ENCODE results near the gene YBX2.

DNA sequence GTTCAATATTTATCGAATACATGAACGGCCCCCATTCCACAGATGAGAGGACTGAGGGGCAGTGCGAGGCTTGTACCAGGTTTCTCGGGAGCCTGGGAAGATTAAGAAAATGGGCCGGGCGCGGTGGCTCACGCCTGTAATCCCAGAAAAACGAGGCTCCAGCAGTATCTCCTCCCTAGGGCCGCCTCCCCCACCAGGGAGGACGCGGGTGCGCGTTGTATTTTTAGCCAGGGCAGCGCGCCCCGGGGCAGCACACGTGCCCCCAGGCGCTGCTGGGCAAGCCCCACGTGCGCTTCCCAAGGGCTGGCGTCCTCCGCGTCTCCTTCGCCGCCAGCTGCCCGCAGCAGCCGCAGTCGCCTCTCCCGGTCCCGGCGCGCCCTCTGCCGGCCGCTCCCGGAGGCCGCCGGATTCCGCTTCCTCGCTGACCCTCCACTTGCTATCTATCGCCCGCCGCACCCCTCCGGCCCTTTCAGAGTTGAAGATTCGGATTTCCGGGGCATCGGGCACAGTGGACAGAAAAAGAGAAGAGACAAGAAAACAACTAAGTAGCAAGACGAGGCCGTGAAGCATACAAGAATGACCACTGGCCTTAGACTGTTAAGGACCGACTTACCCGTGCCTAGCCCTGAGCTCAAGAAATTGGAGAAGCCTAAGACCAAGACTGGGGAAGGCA is 1.9 kb upstream of the YBX2 start:
- peak; percentile 93 to 96 (median 94) for TF ChIP-seq CTCF (IDR thresholded peaks at IDR 0.05)
- peak in 2 of 4 donors; percentile 78 to 92 for TF ChIP-seq EP300 (IDR thresholded peaks at IDR 0.05)
